Fibroblast of lung (primary cell): ENCODE data around the gene STK11. TPM values are rescaled to one million over a fixed set of nuclear protein-coding genes. Genes with fewer than 3 reads are reported as not detected.
A peak's percentile ranks its signal among the peaks of the same experiment; 100 is the strongest.
"Not testable (repeated sequence)": the region's sequence is repeated elsewhere in the genome, so short reads cannot be mapped to it uniquely, and the experiment has no call there.

ENCODE experiments used
- DNase-seq, 2 donors: peaks; one replicate each; pipeline versions ENCODE4 v3.0.0 to v3.0.0-alpha.2; 2010; ENCODE audit warnings: low read depth in 2 of 2
- H2AFZ ChIP-seq: 2 replicates; pipeline ENCODE4 v1.5.1; 2012; ENCODE audit warnings: low read length, control low read depth, inconsistent platforms
- H3K27ac ChIP-seq: 2 replicates; pipeline ENCODE4 v1.5.1; 2011; ENCODE audit warnings: low read length, control low read depth; ENCODE audit not compliant: insufficient read depth
- H3K27me3 ChIP-seq: 2 replicates; pipeline ENCODE4 v1.5.1; 2011; ENCODE audit warnings: mild to moderate bottlenecking, low read length; ENCODE audit not compliant: control insufficient read depth, insufficient read depth
- H3K36me3 ChIP-seq: 2 replicates; pipeline ENCODE4 v1.5.1; 2011; ENCODE audit warnings: low read length; ENCODE audit not compliant: control insufficient read depth, insufficient read depth
- H3K4me1 ChIP-seq: 2 replicates; pipeline ENCODE4 v1.5.1; 2011; ENCODE audit warnings: low read length; ENCODE audit not compliant: control insufficient read depth, insufficient read depth; ENCODE audit errors: extremely low read depth
- H3K4me2 ChIP-seq: 2 replicates; pipeline ENCODE4 v1.5.1; 2011; ENCODE audit warnings: low read length, control low read depth; ENCODE audit not compliant: insufficient read depth; ENCODE audit errors: extremely low read depth
- H3K4me3 ChIP-seq, 4 experiments: fragments of 200-600 bp in 1 of 4; sonication (generic) in 1 of 4; replicated peaks in 1 of 4; 2 replicates each; pipeline ENCODE4 v1.5.1; 2011 to 2016; ENCODE audit warnings: low read length in 4 of 4, low read depth in 3 of 4, mild to moderate bottlenecking in 3 of 4, control low read depth in 2 of 4, inconsistent platforms in 1 of 4, mixed read lengths in 1 of 4; ENCODE audit not compliant: insufficient read depth in 1 of 4; ENCODE audit errors: control extremely low read depth in 1 of 4
- H3K79me2 ChIP-seq: 2 replicates; pipeline ENCODE4 v1.5.1; 2012; ENCODE audit warnings: mild to moderate bottlenecking, low read length, inconsistent platforms; ENCODE audit not compliant: control insufficient read depth, insufficient read depth
- H3K9ac ChIP-seq: 2 replicates; pipeline ENCODE4 v1.5.1; 2011; ENCODE audit warnings: mild to moderate bottlenecking, low read length, control low read depth; ENCODE audit not compliant: insufficient read depth
- H3K9me3 ChIP-seq: 2 replicates; pipeline ENCODE4 v1.5.1; 2012; ENCODE audit warnings: low read depth, low read length; ENCODE audit not compliant: control insufficient read depth, insufficient read depth
- H4K20me1 ChIP-seq: 2 replicates; pipeline ENCODE4 v1.5.1; 2011; ENCODE audit warnings: low read length; ENCODE audit not compliant: control insufficient read depth, insufficient read depth; ENCODE audit errors: extremely low read depth
- EZH2 ChIP-seq: IDR thresholded peaks from 2 replicates; pipeline ENCODE4 v1.5.1; 2012; ENCODE audit warnings: low read length, control low read depth, mild to moderate bottlenecking; ENCODE audit errors: missing control alignments
- polyA plus RNA-seq, 2 donors: library from polyadenylated mRNA; depleted of rRNA in 1 of 2; stranded (reverse) in 1 of 2; unstranded in 1 of 2; fragments of >200 nt; gene quantifications; 2 replicates each; pipeline ENCODE4 v1.2.1, GENCODE V29; 2011 to 2012; ENCODE audit warnings: missing spikeins in 1 of 2
- total RNA-seq: library from RNA; depleted of rRNA; stranded (reverse); fragments of >200 nt; gene quantifications from 2 replicates; pipeline ENCODE4 v1.2.1, GENCODE V29; 2014
- TF ChIP-seq, protein P1 (sequence below), 2 donors: IDR thresholded peaks in 1 of 2; conservative IDR thresholded peaks in 1 of 2; 1 replicate in 1 of 2; 2 replicates in 1 of 2; pipeline ENCODE4 v1.5.1; 2011 to 2012; ENCODE audit warnings: low read length in 2 of 2, control low read depth in 1 of 2, inconsistent platforms in 1 of 2, low read depth in 1 of 2, mild to moderate bottlenecking in 1 of 2

The STK11 gene
- total and polyA plus RNA-seq, 2 donors (not counting 1 experiment from before 2014, with no cell fraction given): 23.7 to 96.6 TPM

- Histone ChIP-seq H3K9ac (peak overlapping the region; percentile 82), H3K9me3 (no peaks in the 10 kb centered on the region), H4K20me1 (no peaks in the 10 kb centered on the region), H3K4me1 (peaks cover 14% of the 10 kb centered on the region), H3K4me3 (peak overlapping the region; percentile 76 to 89 (median 83)), H3K27ac (peak overlapping the region; percentile 78), H2AFZ (no peak overlapping the region), H3K36me3 (peaks cover 7% of the 10 kb centered on the region), H3K27me3 (no peaks in the 10 kb centered on the region), H3K4me2 (peak overlapping the region; percentile 99), H3K79me2 (peaks cover 52% of the 10 kb centered on the region)
- TF ChIP-seq, protein P1, sequence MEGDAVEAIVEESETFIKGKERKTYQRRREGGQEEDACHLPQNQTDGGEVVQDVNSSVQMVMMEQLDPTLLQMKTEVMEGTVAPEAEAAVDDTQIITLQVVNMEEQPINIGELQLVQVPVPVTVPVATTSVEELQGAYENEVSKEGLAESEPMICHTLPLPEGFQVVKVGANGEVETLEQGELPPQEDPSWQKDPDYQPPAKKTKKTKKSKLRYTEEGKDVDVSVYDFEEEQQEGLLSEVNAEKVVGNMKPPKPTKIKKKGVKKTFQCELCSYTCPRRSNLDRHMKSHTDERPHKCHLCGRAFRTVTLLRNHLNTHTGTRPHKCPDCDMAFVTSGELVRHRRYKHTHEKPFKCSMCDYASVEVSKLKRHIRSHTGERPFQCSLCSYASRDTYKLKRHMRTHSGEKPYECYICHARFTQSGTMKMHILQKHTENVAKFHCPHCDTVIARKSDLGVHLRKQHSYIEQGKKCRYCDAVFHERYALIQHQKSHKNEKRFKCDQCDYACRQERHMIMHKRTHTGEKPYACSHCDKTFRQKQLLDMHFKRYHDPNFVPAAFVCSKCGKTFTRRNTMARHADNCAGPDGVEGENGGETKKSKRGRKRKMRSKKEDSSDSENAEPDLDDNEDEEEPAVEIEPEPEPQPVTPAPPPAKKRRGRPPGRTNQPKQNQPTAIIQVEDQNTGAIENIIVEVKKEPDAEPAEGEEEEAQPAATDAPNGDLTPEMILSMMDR (conservative IDR thresholded peaks at IDR 0.05 in 1 of 2, IDR thresholded peaks at IDR 0.05 in 1 of 2; ENCODE audit: low read depth in 1 of 2, low read length in 2 of 2): no peak
- no peak for TF ChIP-seq EZH2
- no peak for DNase-seq
These were observed 1.4 kb downstream of the STK11 start for GRCh38 chr19:1206864-1207450.

GRCh38 chr19:1208830-1209229 is 3.3 kb downstream of the STK11 start:
- not testable (repeated sequence) for DNase-seq, H3K9ac ChIP-seq, H3K27me3 ChIP-seq, H3K4me2 ChIP-seq, H3K27ac ChIP-seq, H4K20me1 ChIP-seq, H3K9me3 ChIP-seq, H2AFZ ChIP-seq
- H3K36me3 ChIP-seq: peaks cover 11% of the 10 kb centered on the region
- H3K4me3 ChIP-seq: peak overlapping the region in 1 of 4 experiments; percentile 5
- peaks cover 65% of the 10 kb centered on the region for H3K79me2 ChIP-seq
- H3K4me1 ChIP-seq: peaks cover 11% of the 10 kb centered on the region

- DNase-seq: peak in 1 of 2 donors; percentile 37
- H3K9ac ChIP-seq: no peak overlapping the region
- no peaks in the 10 kb centered on the region for H3K9me3 ChIP-seq
- H3K27ac ChIP-seq: no peak overlapping the region
- H4K20me1 ChIP-seq: no peaks in the 10 kb centered on the region
- no peak overlapping the region for H3K4me2 ChIP-seq
- TF ChIP-seq EZH2: no peak
- TF ChIP-seq, protein P1 (conservative IDR thresholded peaks at IDR 0.05 in 1 of 2, IDR thresholded peaks at IDR 0.05 in 1 of 2; ENCODE audit: low read depth in 1 of 2, low read length in 2 of 2): no peak
- H3K36me3 ChIP-seq: peaks cover 11% of the 10 kb centered on the region
- peaks cover 77% of the 10 kb centered on the region for H3K79me2 ChIP-seq
- H3K27me3 ChIP-seq: no peaks in the 10 kb centered on the region
- H2AFZ ChIP-seq: no peak overlapping the region
- peaks cover 25% of the 10 kb centered on the region for H3K4me1 ChIP-seq
- H3K4me3 ChIP-seq: no peak overlapping the region
These were observed 4.6 kb downstream of the STK11 start for GRCh38 chr19:1210227-1210538.
